Spleen (tissue), 11 donors: ENCODE measurements around the gene CLBA1. TPM values are rescaled to one million over a fixed set of nuclear protein-coding genes. Genes with fewer than 3 reads are reported as not detected.
"Not testable (repeated sequence)": the region's sequence is repeated elsewhere in the genome, so short reads cannot be mapped to it uniquely, and the experiment has no call there.

Source experiments
- DNase-seq: peaks from one replicate; pipeline ENCODE4 v3.0.0-alpha.2; 2020
- H3K27ac ChIP-seq, 8 donors: fragments of 200-600 bp; sonication (generic) in 7 of 8; 1 replicate in 4 of 8; 2 replicates in 4 of 8; pipeline versions ENCODE4 v1.5.0 to v1.8.0; 2016 to 2021; ENCODE audit warnings: inconsistent platforms in 4 of 8, mild to moderate bottlenecking in 4 of 8, moderate library complexity in 1 of 8
- H3K27me3 ChIP-seq, 7 donors: fragments of 200-600 bp; sonication (generic) in 6 of 7; replicated peaks in 1 of 7; 1 replicate in 4 of 7; 2 replicates in 3 of 7; pipeline versions ENCODE4 v1.5.0 to v1.8.0; 2016 to 2021; ENCODE audit warnings: inconsistent platforms in 3 of 7, mild to moderate bottlenecking in 1 of 7
- H3K36me3 ChIP-seq, 6 donors: fragments of 200-600 bp; sonication (generic) in 5 of 6; 1 replicate in 4 of 6; 2 replicates in 2 of 6; pipeline versions ENCODE4 v1.5.0 to v1.8.0; 2016 to 2021; ENCODE audit warnings: inconsistent platforms in 2 of 6
- H3K4me1 ChIP-seq, 6 donors: fragments of 200-600 bp; sonication (generic) in 5 of 6; 1 replicate in 3 of 6; 2 replicates in 3 of 6; pipeline versions ENCODE4 v1.5.0 to v1.8.0; 2016 to 2021; ENCODE audit warnings: inconsistent platforms in 3 of 6
- H3K4me3 ChIP-seq, 8 donors: fragments of 200-600 bp; sonication (generic) in 7 of 8; 1 replicate in 4 of 8; 2 replicates in 4 of 8; pipeline versions ENCODE4 v1.5.0 to v1.8.0; 2016 to 2021; ENCODE audit warnings: inconsistent platforms in 4 of 8, mild to moderate bottlenecking in 4 of 8, moderate library complexity in 2 of 8
- H3K9me3 ChIP-seq, 8 donors: fragments of 200-600 bp; sonication (generic) in 7 of 8; 1 replicate in 4 of 8; 2 replicates in 4 of 8; pipeline versions ENCODE4 v1.5.0 to v1.8.0; 2016 to 2021; ENCODE audit warnings: inconsistent platforms in 4 of 8
- CTCF ChIP-seq, 11 experiments: fragments of 200-600 bp in 7 of 11; fragments of 450-650 bp in 4 of 11; sonication (generic) in 4 of 11; IDR thresholded peaks in 8 of 11; conservative IDR thresholded peaks in 3 of 11; 1 replicate in 7 of 11; 2 replicates in 4 of 11; pipeline versions ENCODE4 v1.4.0 to v1.8.0; 2016 to 2021; ENCODE audit warnings: antibody characterized with exemption in 11 of 11, inconsistent platforms in 4 of 11, mild to moderate bottlenecking in 1 of 11
- POLR2A ChIP-seq, 3 donors: fragments of 450-650 bp; IDR thresholded peaks; one replicate each; pipeline ENCODE4 v1.5.1; 2017; ENCODE audit warnings: antibody characterized with exemption in 3 of 3, mild to moderate bottlenecking in 1 of 3
- POLR2AphosphoS5 ChIP-seq, 3 donors: sonication (generic); formaldehyde crosslinking; IDR thresholded peaks; one replicate each; pipeline ENCODE4 v1.5.1; 2017; ENCODE audit warnings: antibody characterized with exemption in 3 of 3
- WGBS, 5 donors: extraction: QIAGEN DNeasy Blood & Tissue Kit in 3 of 5; methylation state at CpG; one replicate each; pipeline versions ENCODE4 v1.1.5 to v1.1.7; 2013 to 2018; 5-methylcytosine and 5-hydroxymethylcytosine counted together
- intact Hi-C: fragments of 100-400 bp; cut with DNase I; formaldehyde crosslinking; loops from one replicate; pipeline ENCODE4 v1.15.0; 2023; ENCODE audit warnings: low total_unique reads
- polyA plus RNA-seq, 3 donors: library from polyadenylated mRNA; stranded (reverse); fragments of 200-250 nt; gene quantifications; one replicate each; pipeline ENCODE4 v1.2.1, GENCODE V29; 2013
- total RNA-seq, 7 donors: library from RNA; depleted of rRNA in 3 of 7; stranded (reverse); fragments of >200 nt in 3 of 7; fragmentation: NEBNext Ultra II Directional in 4 of 7; extraction: Animal tissue kit (Norgen Biotek cat#: 25700) in 4 of 7; gene quantifications; one replicate each; pipeline versions ENCODE4 v1.1.0 to v1.2.1, GENCODE V29; 2016 to 2021
- donor health status: healthy with polysubstance abuse.
- donor health status: DM: no; HTN: no; CAD: no; lungs with moderate emphysema.
- donor health status: DM: no; HTN: no; CAD: no.
- donor health status: Bipolar disorder and iron deficiency.
- donor health status: healthy.
- donor health status: DM: no; HTN: no; CAD: no.
- donor health status: DM: yes; HTN: yes; CAD: no.

The CLBA1 gene
- total and polyA plus RNA-seq, 10 donors: 1.7 to 4.3 (median 3.7) TPM

- Histone ChIP-seq H3K9me3 (no peaks in the 10 kb centered on the region), H3K27me3 (no peaks in the 10 kb centered on the region), H3K4me1 (no peaks in the 10 kb centered on the region), H3K4me3 (no peak overlapping the region), H3K36me3 (no peaks in the 10 kb centered on the region), H3K27ac (no peak overlapping the region)
- peak; percentile 63 for DNase-seq
- intact Hi-C loops: no loop called here
- 78 to 94% (median 91%) methylated on average over 8 to 11 of the region's 11 CpGs for WGBS, 5 donors
- TF ChIP-seq POLR2AphosphoS5 (IDR thresholded peaks at IDR 0.05) (no peak), POLR2A (IDR thresholded peaks at IDR 0.05) (no peak), CTCF (IDR thresholded peaks at IDR 0.05 in 8 of 11, conservative IDR thresholded peaks at IDR 0.05 in 3 of 11) (no peak)
These were observed 36.9 kb upstream of the CLBA1 start for GRCh38 chr14:104948736-104949031.

GRCh38 chr14:104949406-104949955 lies 36.1 kb upstream of the CLBA1 start:
- H3K36me3 ChIP-seq, H3K4me3 ChIP-seq, H3K4me1 ChIP-seq, H3K27ac ChIP-seq, H3K9me3 ChIP-seq, intact Hi-C loops, H3K27me3 ChIP-seq: not testable (repeated sequence)
- WGBS, 5 donors: 87 to 97% (median 95%) methylated on average over 15 to 24 of the region's 24 CpGs
- peak; percentile 11 for DNase-seq

GRCh38 chr14:104950021-104950420 lies 35.6 kb upstream of the CLBA1 start:
- WGBS, 5 donors: 86 to 94% (median 91%) methylated on average over 13 to 17 of the region's 17 CpGs
- Histone ChIP-seq H3K4me3 (no peak overlapping the region), H3K9me3 (no peaks in the 10 kb centered on the region), H3K27me3 (peaks cover 0 to 5% (median 0%) of the 10 kb centered on the region in 7 donors), H3K27ac (no peak overlapping the region), H3K4me1 (no peaks in the 10 kb centered on the region), H3K36me3 (no peaks in the 10 kb centered on the region)
- TF ChIP-seq POLR2A (IDR thresholded peaks at IDR 0.05) (no peak), CTCF (IDR thresholded peaks at IDR 0.05 in 8 of 11, conservative IDR thresholded peaks at IDR 0.05 in 3 of 11) (no peak), POLR2AphosphoS5 (IDR thresholded peaks at IDR 0.05) (no peak)
- peak; percentile 6 for DNase-seq
- intact Hi-C loops: no loop called here

- DNase-seq, H3K4me1 ChIP-seq, H3K36me3 ChIP-seq, H3K9me3 ChIP-seq, H3K27ac ChIP-seq, H3K4me3 ChIP-seq, H3K27me3 ChIP-seq, intact Hi-C loops: not testable (repeated sequence)
- 77 to 98% (median 92%) methylated on average over 11 to 15 of the region's 15 CpGs for WGBS, 5 donors
These were observed 34.9 kb upstream of the CLBA1 start for GRCh38 chr14:104950701-104951100.

GRCh38 chr14:104951863-104952657 lies 33.5 kb upstream of the CLBA1 start:
- H3K36me3 ChIP-seq, H3K9me3 ChIP-seq, H3K4me1 ChIP-seq, H3K4me3 ChIP-seq, H3K27ac ChIP-seq, intact Hi-C loops: not testable (repeated sequence)
- peak; percentile 60 for DNase-seq
- peaks cover 0 to 23% (median 8%) of the 10 kb centered on the region in 7 donors for H3K27me3 ChIP-seq
- WGBS, 5 donors: 81 to 92% (median 90%) methylated on average over 19 to 28 of the region's 28 CpGs
